Coronary artery (tissue), 2 donors: Measurements from ENCODE around the gene ZFYVE27.

Experiments
- DNase-seq: peaks from one replicate; pipeline ENCODE4 v3.0.0-alpha.2; 2017; ENCODE audit warnings: low spot score
- H3K27ac ChIP-seq, 2 donors: fragments of 200-600 bp; sonication (generic); one replicate each; pipeline ENCODE4 v1.5.1; 2016 to 2019
- H3K4me3 ChIP-seq: fragments of 200-600 bp; sonication (generic); 2 replicates; pipeline ENCODE4 v1.5.1; 2016; ENCODE audit warnings: mild to moderate bottlenecking, moderate library complexity
- TF ChIP-seq, protein P1 (sequence below): fragments of 200-600 bp; sonication (generic); IDR thresholded peaks from one replicate; pipeline ENCODE4 v1.5.1; 2019; ENCODE audit warnings: antibody characterized with exemption

The ZFYVE27 gene

DNA sequence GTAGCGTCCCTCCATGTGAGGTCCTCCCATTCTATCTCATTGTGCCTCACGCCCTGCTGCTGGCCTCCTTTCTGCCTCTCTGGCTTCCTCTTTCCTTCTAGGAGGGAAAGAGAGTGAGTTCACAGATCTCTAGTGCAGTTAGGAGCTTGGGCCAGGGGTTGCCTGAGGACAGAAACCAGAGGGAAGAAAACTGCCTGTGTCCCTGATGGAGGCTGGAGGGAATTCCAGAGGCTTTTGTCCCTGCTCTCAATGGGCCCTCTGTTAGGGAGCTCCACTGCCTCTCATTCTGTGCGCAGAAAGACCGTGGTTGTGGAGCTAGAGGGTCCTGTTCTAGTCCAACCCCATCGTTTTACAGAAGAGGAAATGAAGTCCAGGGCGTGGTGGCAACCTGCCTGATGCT lies 18.8 kb upstream of the ZFYVE27 start:
- Histone ChIP-seq H3K4me3 (peak overlapping the region; percentile 4), H3K27ac (peak overlapping the region; percentile 93 to 96)
- TF ChIP-seq, protein P1, sequence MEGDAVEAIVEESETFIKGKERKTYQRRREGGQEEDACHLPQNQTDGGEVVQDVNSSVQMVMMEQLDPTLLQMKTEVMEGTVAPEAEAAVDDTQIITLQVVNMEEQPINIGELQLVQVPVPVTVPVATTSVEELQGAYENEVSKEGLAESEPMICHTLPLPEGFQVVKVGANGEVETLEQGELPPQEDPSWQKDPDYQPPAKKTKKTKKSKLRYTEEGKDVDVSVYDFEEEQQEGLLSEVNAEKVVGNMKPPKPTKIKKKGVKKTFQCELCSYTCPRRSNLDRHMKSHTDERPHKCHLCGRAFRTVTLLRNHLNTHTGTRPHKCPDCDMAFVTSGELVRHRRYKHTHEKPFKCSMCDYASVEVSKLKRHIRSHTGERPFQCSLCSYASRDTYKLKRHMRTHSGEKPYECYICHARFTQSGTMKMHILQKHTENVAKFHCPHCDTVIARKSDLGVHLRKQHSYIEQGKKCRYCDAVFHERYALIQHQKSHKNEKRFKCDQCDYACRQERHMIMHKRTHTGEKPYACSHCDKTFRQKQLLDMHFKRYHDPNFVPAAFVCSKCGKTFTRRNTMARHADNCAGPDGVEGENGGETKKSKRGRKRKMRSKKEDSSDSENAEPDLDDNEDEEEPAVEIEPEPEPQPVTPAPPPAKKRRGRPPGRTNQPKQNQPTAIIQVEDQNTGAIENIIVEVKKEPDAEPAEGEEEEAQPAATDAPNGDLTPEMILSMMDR, result no peak
- DNase-seq, result no peak

DNA sequence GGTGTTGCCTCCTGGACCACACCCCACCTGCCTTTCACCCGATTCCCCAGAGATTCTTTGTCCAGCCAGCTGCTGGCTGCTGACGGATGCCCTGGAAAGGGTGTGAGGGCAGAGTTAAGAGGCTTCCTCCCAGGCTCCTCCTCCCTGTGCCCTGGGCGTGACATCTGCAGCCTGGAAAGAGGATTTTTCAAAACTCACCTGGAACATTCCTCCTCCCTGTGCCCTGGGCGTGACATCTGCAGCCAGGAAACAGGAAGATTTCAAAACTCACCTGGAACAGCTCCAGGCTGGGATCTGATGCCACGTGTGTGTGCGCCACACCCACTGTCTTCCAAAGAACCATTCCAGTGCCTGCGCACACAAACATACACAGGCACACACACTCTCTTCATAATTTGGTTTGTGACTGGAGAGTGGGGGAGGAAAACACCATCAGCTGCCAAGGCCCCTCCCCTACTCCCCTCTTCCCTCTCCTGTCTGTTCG lies 18.2 kb upstream of the ZFYVE27 start:
- Histone ChIP-seq H3K4me3 (peak overlapping the region; percentile 4), H3K27ac (peak overlapping the region; percentile 93 to 96)
- no peak for DNase-seq
- TF ChIP-seq, protein P1, result no peak

DNA sequence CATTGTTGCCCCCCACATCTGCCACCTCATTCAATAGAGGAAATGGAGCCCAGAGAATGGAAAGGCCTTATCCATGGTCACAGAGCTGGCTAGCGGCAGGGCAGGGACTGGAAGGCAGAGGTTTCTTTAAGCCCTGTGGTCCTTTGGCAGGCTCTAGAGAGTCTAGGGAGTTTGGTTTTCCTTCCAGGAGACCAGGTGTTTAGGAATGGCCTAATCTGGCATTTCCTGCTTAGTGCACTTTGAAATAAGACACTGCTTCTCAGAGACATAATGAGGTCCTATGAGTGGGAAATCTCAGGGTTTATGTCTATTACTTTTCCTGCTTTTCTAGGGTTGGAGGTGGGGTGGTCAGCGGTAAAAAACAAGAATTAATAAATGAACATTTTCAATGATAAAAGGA lies 17.3 kb upstream of the ZFYVE27 start:
- DNase-seq, result no peak
- Histone ChIP-seq H3K4me3 (no peak overlapping the region), H3K27ac (peak overlapping the region in 1 of 2 donors; percentile 96)
- TF ChIP-seq, protein P1, result no peak

DNA sequence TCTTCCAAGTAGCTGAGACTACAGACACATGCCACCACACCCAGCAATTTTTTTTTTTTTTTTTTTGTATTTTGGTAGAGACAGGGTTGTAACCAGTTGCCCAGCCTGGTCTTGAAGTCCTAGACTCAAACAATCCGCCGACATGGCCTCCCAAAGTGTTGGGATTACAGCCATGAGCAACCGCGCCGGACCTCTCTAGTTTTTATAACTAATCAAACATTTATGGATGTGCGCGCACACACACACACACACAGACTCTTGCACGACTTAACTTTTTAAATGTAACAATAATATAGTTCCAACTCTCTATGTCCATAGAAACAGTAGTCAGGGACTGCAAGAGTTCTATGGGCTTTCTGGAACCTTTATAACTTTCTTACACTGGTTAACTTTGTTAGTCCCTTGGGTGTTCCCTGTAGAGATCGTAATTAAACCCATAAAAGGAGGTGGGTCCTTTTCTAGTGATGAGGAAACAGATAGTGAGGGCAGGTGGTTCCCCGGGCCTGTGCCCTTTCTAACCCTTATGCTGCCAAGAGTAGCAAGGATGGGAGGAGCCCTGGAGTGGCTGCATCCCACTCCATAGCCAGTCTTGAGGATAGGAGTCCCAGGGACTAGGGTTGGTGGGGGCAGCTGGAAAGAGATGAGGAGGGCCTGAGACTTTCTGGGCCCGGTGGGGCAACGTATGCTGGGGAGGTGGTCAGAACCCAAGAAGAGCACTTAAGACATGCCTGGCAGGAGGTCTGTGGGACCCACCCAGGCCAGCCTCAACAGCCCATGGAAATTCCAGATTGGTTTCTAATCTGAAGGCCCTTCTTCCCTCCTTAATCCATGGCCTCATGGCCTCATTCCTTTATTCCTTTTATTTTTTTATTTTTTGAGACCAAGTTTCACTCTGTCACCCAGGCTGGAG lies 14.8 kb upstream of the ZFYVE27 start:
- DNase-seq, result no peak
- TF ChIP-seq, protein P1, result no peak
- H3K4me3 ChIP-seq, result no peak overlapping the region
- H3K27ac ChIP-seq, result no peak overlapping the region

DNA sequence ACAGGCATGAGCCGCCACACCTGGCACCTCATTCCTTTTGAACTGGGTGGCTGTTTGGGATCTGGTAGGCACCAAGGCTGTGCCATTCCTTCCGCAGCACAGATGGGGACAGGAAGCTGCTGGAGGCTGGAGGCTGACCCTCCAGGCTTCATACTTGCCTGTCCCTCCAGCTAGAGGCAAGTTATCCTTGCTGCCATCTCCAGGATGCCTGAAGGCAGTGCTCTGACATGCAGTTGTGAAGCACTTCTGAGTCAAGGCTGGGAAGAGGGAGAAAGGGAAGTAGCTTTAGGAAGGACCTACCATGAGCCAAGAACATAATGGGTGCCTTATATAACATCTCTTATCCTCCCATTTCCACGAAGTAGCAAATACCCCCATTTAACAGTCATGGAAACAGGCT lies 13.9 kb upstream of the ZFYVE27 start:
- Histone ChIP-seq H3K27ac (peak overlapping the region in 1 of 2 donors; percentile 18), H3K4me3 (no peak overlapping the region)
- TF ChIP-seq, protein P1, result no peak
- DNase-seq, result no peak

DNA sequence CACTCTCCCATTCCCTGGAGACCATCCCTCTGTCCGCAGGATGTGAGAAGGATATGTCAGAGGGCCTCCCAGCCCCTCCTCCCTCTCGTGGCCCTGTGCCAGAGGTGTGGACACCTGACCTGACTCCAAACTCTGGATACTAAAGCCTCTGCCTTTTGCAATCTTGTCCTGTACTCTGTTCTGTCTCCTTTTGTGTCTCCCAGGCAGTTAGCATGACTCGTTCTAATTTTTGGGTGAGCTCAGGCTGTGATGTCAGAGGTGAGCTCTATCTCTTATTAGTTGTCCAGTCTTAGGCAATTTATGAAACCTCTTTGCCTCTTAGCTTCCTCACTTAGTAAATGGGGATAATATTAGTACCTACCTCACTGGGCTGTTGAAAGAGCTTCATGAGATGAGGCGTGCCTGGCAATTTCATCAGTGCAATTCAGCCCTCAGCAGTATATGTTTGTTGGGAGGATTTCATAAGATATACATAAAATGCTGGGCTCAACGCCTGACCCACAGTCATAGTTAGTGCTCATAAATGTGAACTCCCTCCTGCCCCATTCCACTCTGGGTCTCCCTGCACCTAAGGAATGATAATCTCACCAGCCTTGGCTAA lies 12.5 kb upstream of the ZFYVE27 start:
- TF ChIP-seq, protein P1, result no peak
- peak overlapping the region in 1 of 2 donors; percentile 17 for H3K27ac ChIP-seq
- DNase-seq, result no peak
- H3K4me3 ChIP-seq, result no peak overlapping the region
